ENCODE results near the gene EPHX1.
"Not testable (repeated sequence)": the region's sequence is repeated elsewhere in the genome, so short reads cannot be mapped to it uniquely, and the experiment has no call there.

Gene EPHX1

DNA sequence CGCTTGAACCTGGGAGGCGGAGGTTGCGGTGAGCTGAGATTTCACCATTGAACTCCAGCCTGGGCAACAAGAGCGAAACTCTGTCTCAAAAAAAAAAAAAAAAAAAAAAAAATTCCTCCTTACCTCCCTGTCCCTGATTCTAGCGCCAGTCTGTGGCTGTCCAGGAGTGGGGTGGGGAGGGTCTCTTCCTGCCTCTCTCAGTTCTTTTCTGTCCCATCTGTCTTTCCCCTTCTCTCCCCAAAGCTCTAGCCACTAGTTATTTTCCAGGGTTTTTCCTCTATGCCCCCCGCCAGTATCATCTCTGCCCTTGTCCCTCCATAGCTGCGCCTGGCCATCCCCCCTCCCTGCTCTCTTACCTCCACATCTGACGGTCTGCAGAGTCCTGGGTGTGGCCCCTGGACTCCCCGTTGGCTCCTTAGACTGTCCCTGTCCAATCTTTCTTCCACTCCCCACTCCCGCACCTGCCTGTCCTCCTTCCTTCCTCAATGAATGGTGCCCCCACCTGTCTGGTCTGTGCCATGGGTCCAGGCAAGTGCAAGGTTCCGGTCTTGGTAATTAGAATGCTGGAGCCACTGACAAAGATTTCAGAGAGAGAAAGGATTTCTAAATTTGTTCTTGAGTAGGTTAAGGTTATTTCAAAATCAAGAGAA lies 73.8 kb downstream of the EPHX1 start:
- no peak for DNase-seq

- no peak for DNase-seq
These were observed 75.4 kb downstream of the EPHX1 start for GRCh38 chr1:225885336-225885735.

DNA sequence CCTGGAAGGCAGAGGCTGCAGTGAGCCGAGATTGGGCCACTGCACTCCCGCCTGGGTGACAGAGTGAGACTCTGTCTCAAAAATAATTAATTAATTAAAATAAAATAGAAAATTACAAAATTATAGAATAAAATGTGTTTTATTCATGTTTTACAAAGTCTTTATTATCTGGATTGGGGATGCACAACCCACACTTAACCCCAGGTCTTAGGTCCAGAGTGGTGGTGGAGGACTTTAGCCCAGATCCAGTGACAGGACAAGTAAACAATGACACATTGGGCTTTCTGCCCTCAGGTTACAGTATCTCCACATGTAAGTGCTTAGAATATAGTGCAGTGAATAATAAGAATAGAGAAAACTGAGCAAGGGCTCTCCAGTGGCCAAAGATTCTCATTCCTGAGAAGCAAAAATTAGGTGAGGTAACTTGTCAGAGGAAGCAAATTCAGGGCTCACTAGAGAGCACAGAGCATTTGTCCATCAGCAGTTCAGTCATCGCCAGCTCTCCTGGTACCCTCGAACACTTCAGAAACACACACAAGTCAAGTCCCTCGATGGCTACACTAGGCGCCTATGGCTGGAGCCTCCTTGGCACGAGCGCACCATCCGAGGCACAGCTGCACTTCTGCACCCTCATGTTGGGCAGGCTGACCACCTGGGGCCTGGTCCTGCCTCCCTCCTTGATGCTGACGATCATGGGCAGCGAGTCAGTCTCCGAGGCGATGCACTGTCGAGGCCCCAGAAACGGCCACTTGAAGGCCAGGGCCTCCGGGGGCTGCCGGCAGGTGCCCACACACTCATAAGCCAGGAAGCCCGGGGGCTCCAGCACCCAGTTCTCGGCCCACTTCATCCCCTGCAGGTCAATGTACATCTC lies 76.5 kb downstream of the EPHX1 start:
- DNase-seq = no peak

GRCh38 chr1:225887030-225887314 lies 77.0 kb downstream of the EPHX1 start:
- no peak for DNase-seq

- DNase-seq = not testable (repeated sequence)
These were observed 77.8 kb downstream of the EPHX1 start for GRCh38 chr1:225887554-225888288.

- no peak for DNase-seq
These were observed 78.5 kb downstream of the EPHX1 start for GRCh38 chr1:225888289-225888897.

- no peak for DNase-seq
These were observed 79.1 kb downstream of the EPHX1 start, which contains the start of gene LEFTY1 for GRCh38 chr1:225888898-225889601. Gene LEFTY1 (minus strand): TSS chr1:225889146. CDS start chr1:225889066, 80 bp downstream.

DNA sequence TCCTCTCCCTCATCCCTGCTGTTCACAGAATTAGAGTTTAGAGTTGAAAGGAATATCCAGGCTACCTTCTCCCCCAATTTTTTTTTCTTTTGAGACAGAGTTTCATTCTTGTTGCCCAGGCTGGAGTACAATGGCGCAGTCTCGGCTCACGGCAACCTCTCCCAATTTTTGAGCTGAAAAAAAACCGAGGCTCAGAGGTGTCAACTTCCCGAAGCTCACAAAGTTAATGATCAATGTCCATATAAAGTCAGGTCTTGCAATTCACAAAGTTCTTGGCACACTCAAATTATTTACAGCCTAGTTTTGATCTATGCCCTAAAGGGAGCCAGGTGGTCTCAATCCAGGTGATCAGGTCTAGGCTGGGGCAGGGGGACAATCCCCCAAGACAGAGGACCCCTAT lies 79.8 kb downstream of the EPHX1 start:
- DNase-seq = no peak

GRCh38 chr1:225890346-225891228 lies 80.7 kb downstream of the EPHX1 start:
- DNase-seq = no peak

DNA sequence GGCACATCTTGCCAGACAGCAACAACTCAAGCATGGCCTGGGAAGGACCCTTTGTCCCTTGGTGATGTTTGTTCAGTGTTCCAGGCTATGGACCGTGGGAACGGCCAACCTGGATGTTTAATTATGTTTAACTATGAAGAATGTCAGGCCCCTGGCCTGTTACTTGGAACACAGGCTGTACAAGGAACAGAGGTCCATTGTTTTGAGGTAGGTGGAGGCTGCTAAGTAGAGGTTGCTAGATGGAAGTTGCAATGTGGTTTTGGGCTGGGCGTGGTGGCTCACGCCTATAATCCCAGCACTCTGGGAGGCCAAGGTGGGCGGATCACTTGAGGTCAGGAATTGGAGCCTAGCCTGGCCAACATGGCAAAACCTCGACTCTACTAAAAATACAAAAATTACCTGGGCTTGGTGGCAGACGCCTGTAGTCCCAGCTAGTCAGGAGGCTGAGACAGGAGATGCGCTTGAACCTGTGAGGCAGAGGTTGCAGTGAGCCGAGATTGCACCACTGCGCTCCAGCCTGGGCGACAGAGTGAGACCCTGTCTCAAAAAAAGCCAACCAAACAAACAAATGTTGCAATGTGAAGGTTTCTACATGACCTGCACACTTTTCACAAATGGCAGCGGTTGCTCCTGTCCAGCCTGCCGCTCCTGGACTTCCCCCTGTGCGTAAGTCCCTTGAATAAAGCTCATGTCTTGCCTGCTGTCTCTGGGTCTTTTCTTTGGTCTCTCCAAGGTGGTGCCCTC lies 81.5 kb downstream of the EPHX1 start:
- no peak for DNase-seq

- no peak for DNase-seq
These were observed 82.4 kb downstream of the EPHX1 start for GRCh38 chr1:225892307-225892706.
